ENCODE results near the gene ZNF148.
"Not testable (repeated sequence)": the region's sequence is repeated elsewhere in the genome, so short reads cannot be mapped to it uniquely, and the experiment has no call there.

Gene ZNF148

DNA sequence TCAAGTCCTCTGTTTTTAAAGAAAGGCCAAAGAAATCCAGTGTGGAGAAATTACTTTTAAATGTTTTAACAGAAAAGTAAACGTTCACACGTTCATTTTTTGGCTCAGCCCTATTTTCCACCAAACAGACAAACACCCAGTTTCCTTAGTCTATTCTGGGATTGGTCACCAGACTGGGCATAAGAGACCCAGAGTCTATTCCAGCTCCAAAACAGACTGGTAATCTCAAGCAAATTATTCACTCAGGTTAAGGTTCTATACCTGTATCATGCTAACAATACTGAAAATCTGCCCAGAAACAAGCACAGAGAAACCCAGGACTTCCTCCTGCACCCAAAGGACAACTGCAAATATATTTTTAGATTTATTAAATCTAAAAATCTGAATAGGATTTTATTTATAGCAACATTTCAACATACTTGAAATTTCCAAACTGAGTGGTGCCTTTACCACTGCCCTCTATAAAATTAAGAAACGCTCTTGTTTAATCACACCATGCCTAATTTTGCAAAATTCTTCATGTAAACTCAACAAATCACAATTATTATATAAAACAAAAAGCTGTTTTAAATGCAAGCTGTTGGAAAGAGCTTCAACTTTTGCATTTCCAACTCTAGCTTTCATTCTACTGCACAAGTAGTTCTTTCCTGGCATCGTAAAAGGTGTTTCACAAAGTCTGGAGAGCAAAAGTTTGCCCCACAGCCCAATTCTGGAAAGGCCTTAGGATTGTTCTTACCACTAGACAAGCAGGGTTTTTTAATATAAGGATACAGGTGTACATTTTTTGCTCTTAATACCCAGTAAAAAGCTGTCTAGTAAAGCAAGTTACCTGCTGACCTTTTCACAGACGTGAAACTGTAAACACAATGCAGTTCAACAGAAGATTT, 18.7 kb downstream of the ZNF148 start:
- H3K4me3 Mint-ChIP-seq: peak overlapping the region; percentile 63
- H3K27ac Mint-ChIP-seq: peak overlapping the region; percentile 30
- ATAC-seq: no peak
- peaks cover 76% of the 10 kb centered on the region for H3K4me1 Mint-ChIP-seq
- no peaks in the 10 kb centered on the region for H3K9me3 Mint-ChIP-seq
- no peak for DNase-seq (ENCODE audit: low spot score in 2 of 2)
- H3K36me3 Mint-ChIP-seq: no peaks in the 10 kb centered on the region

DNA sequence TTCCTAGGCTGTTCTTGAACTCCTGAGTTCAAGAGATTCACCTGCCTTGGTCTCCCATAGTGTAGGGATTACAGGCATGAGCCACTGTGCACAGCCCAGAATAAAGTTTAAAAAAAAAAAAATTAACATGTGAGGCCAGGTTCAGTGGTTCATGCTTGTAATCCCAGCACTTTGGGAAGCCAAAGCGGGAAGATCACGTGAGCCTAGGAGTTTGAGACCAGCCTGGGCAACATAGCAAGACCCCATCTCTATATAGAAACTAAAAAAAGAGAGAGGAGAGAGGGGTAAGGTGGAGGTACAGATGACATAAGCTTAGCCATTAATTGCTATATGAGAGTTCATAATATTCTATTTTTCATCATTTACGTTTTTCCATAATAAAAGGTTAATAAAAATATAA, 21.5 kb downstream of the ZNF148 start:
- Mint-ChIP-seq H3K36me3 (no peaks in the 10 kb centered on the region), H3K4me1 (peaks cover 81% of the 10 kb centered on the region), H3K4me3 (no peak overlapping the region), H3K27ac (no peak overlapping the region), H3K9me3 (no peaks in the 10 kb centered on the region)
- DNase-seq (ENCODE audit: low spot score in 2 of 2) (no peak), ATAC-seq (no peak)

DNA sequence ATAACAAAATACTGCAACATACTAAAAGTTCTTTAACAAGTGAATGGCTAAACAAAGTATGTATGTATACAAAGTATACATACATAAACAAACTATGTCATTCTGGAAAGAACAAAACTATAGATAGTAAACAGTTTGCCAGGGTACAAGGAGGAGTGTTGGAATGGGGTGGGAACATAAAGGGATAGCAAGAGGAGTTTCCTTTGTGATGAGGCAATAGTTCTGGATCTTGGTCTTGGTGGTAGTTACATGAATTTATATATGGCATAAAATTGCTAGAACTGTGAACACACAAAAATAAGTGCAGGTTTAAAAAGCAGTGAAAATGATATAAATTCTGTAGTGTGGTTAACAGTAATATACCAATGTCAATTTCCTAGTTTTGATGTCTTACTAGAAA, 22.0 kb downstream of the ZNF148 start:
- H3K4me3 Mint-ChIP-seq: no peak overlapping the region
- no peaks in the 10 kb centered on the region for H3K36me3 Mint-ChIP-seq
- ATAC-seq: no peak

DNA sequence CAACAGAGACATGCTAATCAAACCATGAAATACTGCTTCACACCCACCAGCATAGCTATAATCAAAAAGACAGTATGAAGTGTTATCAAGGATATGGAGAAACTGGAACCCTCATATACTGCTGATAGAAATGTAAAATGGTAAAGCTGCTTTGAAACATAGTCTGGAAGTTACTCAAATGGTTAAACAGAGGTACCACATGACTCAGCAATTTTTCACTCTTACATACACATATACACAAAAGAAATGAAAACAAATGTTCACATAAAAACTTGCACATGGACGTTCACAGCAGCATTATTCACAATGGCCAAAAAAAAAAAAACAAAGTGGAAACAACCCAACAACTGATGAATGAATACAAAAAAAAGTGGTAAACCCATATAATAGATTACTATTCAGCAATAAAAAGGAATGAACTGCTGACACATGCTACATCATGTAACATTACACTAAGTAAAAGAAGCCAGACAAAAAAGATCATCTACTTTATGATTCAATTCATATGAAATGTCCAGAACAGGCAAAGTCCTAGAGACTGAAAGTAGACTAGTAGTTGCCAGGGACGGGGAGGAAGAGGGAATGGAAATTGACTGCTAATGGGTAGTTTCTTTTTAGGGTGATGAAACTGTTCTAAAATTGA, 23.2 kb downstream of the ZNF148 start:
- ATAC-seq (peak; percentile 81), DNase-seq (ENCODE audit: low spot score in 2 of 2) (no peak)
- Mint-ChIP-seq H3K9me3 (no peaks in the 10 kb centered on the region), H3K4me1 (peaks cover 73% of the 10 kb centered on the region), H3K36me3 (no peaks in the 10 kb centered on the region), H3K4me3 (peak overlapping the region; percentile 6), H3K27ac (peak overlapping the region; percentile 24)

More for the DNA sequence above, 22.0 kb downstream of the ZNF148 start:
- no peak for DNase-seq (ENCODE audit: low spot score in 2 of 2)
- H3K4me1 Mint-ChIP-seq: peaks cover 80% of the 10 kb centered on the region
- no peak overlapping the region for H3K27ac Mint-ChIP-seq
- no peaks in the 10 kb centered on the region for H3K9me3 Mint-ChIP-seq

DNA sequence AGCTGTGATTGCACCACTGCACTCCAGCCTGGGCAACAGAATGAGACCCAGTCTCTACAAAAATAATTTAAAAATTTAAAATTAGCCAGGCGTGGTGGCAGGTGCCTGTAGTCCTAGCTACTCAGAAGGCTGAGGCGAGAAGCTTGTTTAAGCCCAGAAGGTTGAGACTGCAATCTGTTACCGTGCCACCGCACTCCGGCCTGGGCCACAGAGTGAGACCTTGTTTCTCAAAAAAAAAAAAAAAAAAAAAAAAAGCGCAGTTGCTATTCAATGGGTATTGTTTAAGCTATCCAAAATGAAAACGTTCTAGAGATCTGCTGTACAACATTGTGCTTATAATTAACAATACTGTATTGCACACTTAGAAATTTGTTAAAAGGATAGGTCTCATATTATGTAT, 24.0 kb downstream of the ZNF148 start:
- no peak overlapping the region for H3K27ac Mint-ChIP-seq
- H3K36me3 Mint-ChIP-seq: no peaks in the 10 kb centered on the region
- DNase-seq (ENCODE audit: low spot score in 2 of 2) (no peak), ATAC-seq (no peak)
- H3K4me1 Mint-ChIP-seq: peaks cover 66% of the 10 kb centered on the region
- no peak overlapping the region for H3K4me3 Mint-ChIP-seq
- no peaks in the 10 kb centered on the region for H3K9me3 Mint-ChIP-seq

DNA sequence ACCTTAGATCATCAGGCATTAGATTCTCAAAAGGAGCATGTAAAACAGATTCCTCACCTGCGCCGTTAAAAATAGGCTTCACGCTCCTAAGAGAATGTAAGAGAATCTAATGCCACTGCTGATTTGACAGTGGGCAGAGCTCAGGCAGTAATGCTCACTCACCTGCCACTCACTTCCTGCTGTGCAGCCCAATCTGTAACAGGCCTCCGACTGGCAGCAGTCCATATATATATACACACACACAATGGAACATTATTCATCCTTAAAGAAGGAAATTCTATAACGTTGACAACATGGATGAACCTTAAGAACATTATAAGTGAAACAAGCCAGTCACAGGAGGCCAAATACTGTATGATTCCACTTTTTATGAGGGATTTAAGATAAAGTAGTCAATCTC, 24.5 kb downstream of the ZNF148 start:
- H3K36me3 Mint-ChIP-seq: peaks cover 4% of the 10 kb centered on the region
- ATAC-seq (no peak), DNase-seq (ENCODE audit: low spot score in 2 of 2) (no peak)
- H3K4me1 Mint-ChIP-seq: peaks cover 60% of the 10 kb centered on the region
- H3K27ac Mint-ChIP-seq: peak overlapping the region; percentile 4
- H3K9me3 Mint-ChIP-seq: peaks cover 3% of the 10 kb centered on the region
- no peak overlapping the region for H3K4me3 Mint-ChIP-seq

DNA sequence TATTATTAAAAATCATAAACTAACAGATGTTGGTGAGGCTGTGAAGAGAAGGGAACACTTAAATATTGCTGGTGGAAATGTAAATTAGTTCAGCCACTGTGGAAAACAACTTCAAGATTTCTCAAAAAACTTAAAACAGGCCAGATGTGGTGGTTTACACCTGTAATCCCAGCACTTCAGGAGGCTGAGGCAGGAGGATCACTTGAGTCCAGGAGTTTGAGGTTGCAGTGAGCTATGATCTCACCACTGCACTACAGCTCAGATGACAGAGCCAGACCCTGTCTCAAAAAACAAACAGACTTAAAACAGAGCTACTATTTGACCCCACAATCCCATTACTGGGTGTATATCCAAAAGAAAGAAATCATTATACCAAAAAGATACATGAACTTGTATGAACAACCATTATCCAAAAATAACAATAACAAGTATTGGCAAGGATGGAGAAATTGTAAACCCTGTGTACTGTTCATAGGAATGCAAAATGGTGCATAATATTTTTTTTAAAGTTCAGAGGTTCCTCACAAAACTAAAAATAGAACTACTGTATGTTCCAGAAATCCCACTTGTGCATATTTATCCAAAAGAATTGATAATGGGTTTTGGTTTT, 25.5 kb downstream of the ZNF148 start:
- Mint-ChIP-seq H3K36me3 (peaks cover 5% of the 10 kb centered on the region), H3K4me1 (peaks cover 53% of the 10 kb centered on the region), H3K9me3 (peaks cover 8% of the 10 kb centered on the region), H3K27ac (peak overlapping the region; percentile 5), H3K4me3 (no peak overlapping the region)
- ATAC-seq: no peak
- DNase-seq (ENCODE audit: low spot score in 2 of 2): no peak

DNA sequence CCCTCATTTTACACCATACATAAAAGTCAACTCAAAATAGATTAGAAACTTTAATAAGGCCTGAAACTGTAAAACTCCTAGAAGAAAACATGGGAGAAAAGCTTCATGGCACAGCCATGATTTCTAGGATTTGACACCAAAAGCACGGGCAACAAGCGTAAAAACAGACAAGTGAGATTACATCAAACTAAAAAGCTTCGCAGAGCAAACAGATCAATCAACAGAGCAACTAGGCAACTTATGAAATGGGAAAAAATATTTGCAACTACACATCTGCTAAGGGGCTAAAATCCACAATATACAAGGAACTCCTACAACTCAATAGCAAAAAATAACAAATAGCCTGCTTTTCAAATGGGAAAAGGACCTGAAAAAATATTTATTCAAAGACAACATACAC, 26.1 kb downstream of the ZNF148 start:
- peak overlapping the region; percentile 5 for H3K27ac Mint-ChIP-seq
- peaks cover 58% of the 10 kb centered on the region for H3K4me1 Mint-ChIP-seq

DNA sequence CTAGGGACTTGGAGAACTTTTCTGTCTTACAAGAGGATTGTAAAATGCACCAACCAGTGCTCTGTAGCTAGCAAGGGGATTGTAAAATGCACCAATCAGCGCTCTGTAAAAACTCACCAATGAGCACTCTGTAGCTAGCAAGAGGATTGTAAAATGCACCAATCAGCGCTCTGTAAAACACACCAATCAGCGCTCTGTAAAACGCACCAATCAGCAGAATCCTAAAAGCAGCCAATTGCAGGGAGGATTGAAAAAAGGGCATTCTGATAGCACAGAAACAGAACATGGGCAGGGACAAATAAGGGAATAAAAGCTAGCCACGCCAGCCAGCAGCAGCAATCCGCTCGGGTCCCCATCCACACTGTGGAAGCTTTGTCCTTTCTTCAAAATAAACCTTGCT, 31.8 kb downstream of the ZNF148 start:
- DNase-seq (ENCODE audit: low spot score in 2 of 2); H3K36me3 Mint-ChIP-seq; H3K27ac Mint-ChIP-seq; H3K4me3 Mint-ChIP-seq; ATAC-seq: not testable (repeated sequence)
- H3K9me3 Mint-ChIP-seq: peaks cover 11% of the 10 kb centered on the region
- peaks cover 31% of the 10 kb centered on the region for H3K4me1 Mint-ChIP-seq

More for the DNA sequence above, 26.1 kb downstream of the ZNF148 start:
- no peak for ATAC-seq
- H3K4me3 Mint-ChIP-seq: no peak overlapping the region
- DNase-seq (ENCODE audit: low spot score in 2 of 2): no peak
- peaks cover 5% of the 10 kb centered on the region for H3K36me3 Mint-ChIP-seq
- H3K9me3 Mint-ChIP-seq: peaks cover 11% of the 10 kb centered on the region

DNA sequence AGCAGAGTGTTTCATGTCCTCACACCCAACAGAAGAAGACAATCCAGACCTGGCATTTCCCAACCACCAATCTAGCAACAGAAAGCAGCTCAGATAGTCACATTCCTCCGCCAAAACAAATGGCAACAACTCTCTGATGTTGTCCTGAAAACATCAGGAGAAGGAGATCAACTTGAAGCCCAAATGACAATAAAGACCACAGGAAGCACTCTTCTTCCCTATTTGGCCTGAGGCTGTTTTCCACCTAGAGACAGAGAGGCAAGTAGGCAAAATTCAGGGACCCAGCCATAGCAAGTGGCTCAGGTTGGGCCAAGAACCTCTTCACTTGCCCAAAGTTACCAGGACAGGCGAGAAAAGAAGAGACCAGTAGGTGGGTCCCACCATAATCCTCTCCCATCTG, 35.0 kb downstream of the ZNF148 start:
- no peak for DNase-seq (ENCODE audit: low spot score in 2 of 2)
- Mint-ChIP-seq H3K27ac (no peak overlapping the region), H3K36me3 (no peaks in the 10 kb centered on the region), H3K9me3 (peaks cover 3% of the 10 kb centered on the region), H3K4me3 (no peak overlapping the region), H3K4me1 (peaks cover 55% of the 10 kb centered on the region)
- no peak for ATAC-seq

DNA sequence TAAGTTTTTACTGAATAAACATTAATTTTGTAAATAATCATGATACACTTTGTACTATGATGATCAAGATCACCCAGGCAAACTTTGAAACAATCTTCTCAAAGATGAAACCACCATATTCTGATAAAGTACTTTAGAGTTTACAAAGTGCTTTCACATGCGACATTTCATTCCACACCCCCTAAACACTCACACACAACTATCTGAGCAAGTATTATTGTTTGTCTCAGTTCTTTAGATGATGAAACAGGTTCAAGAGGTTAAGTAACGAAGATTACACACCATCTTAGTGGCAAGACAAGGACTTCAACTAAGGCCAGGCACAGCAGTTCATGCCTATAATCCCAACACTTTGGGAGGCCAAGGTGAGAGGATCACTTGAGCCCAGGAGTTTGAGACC, 37.6 kb downstream of the ZNF148 start:
- peak; percentile 86 for ATAC-seq
- no peaks in the 10 kb centered on the region for H3K36me3 Mint-ChIP-seq

DNA sequence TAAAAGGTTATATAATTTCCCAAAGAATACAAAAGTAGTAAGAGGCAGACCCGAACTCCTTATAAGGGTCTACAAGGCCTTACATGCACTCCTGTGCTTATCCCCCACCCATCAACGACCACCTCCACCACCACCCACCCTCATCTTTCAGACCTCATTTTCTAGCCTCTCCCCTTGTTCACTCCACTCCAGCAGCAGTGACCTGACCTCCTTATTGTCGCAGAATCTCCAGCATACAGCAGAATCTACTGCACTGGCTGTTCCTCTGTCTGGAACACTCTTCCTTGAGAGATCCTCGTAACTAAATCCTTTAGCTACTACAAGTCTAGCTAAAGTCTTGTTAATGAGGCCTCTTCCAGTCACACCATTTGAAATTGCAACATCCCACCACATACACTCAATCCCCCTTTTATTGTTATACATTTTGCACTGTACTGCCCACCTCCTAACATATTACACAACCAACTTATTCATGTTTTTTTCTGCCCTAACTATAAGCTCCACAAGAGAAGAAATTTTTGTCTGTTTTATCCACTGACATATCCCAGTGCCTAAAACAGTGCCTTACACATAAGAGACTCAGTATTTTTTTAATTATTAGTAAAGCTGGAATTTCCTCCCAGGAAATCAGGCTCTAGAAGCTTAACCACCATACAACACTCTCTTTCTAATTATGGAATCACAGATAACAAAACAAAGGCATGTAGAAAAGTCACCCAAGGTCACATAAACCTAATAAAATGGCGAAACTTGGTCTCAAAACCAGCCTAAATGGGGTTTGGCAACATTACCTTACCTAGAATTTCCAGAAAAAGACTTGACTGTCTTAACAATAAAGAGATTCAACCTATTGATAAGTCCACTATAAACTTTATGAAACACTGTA, 40.2 kb downstream of the ZNF148 start:
- peaks cover 3% of the 10 kb centered on the region for H3K9me3 Mint-ChIP-seq
- H3K4me1 Mint-ChIP-seq: peaks cover 56% of the 10 kb centered on the region
- H3K27ac Mint-ChIP-seq: no peak overlapping the region

More for the DNA sequence above, 37.6 kb downstream of the ZNF148 start:
- H3K4me1 Mint-ChIP-seq: peaks cover 59% of the 10 kb centered on the region
- peaks cover 3% of the 10 kb centered on the region for H3K9me3 Mint-ChIP-seq
- H3K4me3 Mint-ChIP-seq: peak overlapping the region; percentile 3
- peak overlapping the region; percentile 20 for H3K27ac Mint-ChIP-seq
- DNase-seq (ENCODE audit: low spot score in 2 of 2): no peak

DNA sequence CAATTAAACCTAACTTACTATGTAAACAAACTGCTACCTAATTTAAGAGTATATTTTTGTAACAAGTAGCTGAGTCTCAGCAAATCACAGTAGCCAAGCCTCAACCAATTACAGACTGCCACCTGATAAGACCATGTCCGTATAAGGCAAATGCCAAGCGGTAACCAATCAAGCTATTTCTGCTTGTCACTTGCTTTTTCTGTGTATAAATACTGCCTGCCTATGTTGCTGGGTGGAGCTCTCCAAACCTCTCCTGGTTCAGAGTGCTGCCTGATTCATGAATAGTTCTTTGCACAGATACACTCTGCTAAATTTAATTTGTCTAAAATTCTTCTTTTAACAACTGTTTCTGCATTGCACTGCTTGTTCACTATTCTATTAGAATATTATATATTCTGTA, 42.6 kb downstream of the ZNF148 start:
- Mint-ChIP-seq H3K27ac (no peak overlapping the region), H3K4me1 (peaks cover 41% of the 10 kb centered on the region), H3K36me3 (peaks cover 30% of the 10 kb centered on the region), H3K4me3 (no peak overlapping the region), H3K9me3 (peaks cover 3% of the 10 kb centered on the region)
- ATAC-seq (no peak), DNase-seq (ENCODE audit: low spot score in 2 of 2) (no peak)

More for the DNA sequence above, 40.2 kb downstream of the ZNF148 start:
- ATAC-seq (no peak), DNase-seq (ENCODE audit: low spot score in 2 of 2) (no peak)
- Mint-ChIP-seq H3K4me3 (no peak overlapping the region), H3K36me3 (peaks cover 12% of the 10 kb centered on the region)

DNA sequence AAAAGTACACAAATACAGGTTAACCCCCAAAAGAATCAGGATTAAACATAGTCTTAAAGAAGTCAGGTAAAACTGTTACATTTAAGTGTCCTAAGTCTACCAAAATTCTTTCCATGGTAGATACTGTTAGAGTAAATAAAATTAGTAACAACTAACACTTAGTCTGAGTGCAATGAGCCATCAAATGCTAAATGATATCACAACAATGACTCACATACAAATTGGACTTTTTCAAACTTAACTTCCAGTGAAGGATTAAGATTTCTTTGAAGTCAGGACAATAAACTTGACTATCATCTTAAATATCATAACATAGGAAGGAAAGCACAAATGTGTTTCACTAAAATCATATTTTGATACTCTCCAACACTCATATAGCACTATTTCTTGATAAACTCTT, 43.9 kb downstream of the ZNF148 start:
- no peak overlapping the region for H3K27ac Mint-ChIP-seq
- ATAC-seq: peak; percentile 37
- DNase-seq (ENCODE audit: low spot score in 2 of 2): no peak
- H3K4me1 Mint-ChIP-seq: peaks cover 30% of the 10 kb centered on the region
- H3K4me3 Mint-ChIP-seq: no peak overlapping the region
- peaks cover 3% of the 10 kb centered on the region for H3K9me3 Mint-ChIP-seq
- H3K36me3 Mint-ChIP-seq: peaks cover 37% of the 10 kb centered on the region

DNA sequence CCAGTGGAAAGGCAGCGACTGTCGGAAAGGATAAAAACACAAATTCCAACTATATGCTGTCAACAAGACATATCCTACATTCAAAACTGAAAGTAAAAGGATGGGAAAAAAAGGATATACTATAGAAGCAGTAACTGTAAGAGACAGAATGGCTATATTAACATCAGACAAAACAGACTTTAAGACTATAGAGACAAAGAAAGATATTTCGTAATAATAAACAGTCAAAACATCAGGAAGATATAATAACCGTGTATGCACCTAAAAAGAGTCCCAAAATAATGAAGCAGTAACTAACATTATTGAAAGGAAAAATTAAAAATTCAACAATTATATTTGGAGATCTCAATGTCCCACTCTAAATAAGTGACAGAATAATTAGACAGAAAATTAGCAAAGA, 48.2 kb downstream of the ZNF148 start:
- Mint-ChIP-seq H3K9me3 (peaks cover 9% of the 10 kb centered on the region), H3K27ac (no peak overlapping the region), H3K4me1 (peaks cover 8% of the 10 kb centered on the region), H3K36me3 (peaks cover 77% of the 10 kb centered on the region), H3K4me3 (no peak overlapping the region)
- ATAC-seq (no peak), DNase-seq (ENCODE audit: low spot score in 2 of 2) (no peak)

All from stimulated activated effector memory CD8-positive, alpha-beta T cell treated with anti-CD3 and anti-CD28 coated beads, Interleukin-12 subunit alpha, Interleukin-12 subunit beta, amount 100 ng/mL, for 72 hours (primary cell).